IPS-20b (cell line): Measurements from ENCODE around the gene PRKCQ.
"Not testable (repeated sequence)": the region's sequence is repeated elsewhere in the genome, so short reads cannot be mapped to it uniquely, and the experiment has no call there.

ENCODE experiments used
- H3K27ac ChIP-seq: one replicate; pipeline ENCODE4 v1.5.1; 2013; ENCODE audit warnings: low read length
- H3K27me3 ChIP-seq: 2 replicates; pipeline ENCODE4 v1.6.1; 2013; ENCODE audit warnings: mild to moderate bottlenecking, low read length, inconsistent platforms; ENCODE audit not compliant: insufficient read depth
- H3K36me3 ChIP-seq: 2 replicates; pipeline ENCODE4 v1.6.1; 2013; ENCODE audit warnings: low read depth, mild to moderate bottlenecking, inconsistent platforms, low read length, moderate library complexity; ENCODE audit not compliant: insufficient read depth
- H3K4me1 ChIP-seq: 2 replicates; pipeline ENCODE4 v1.6.1; 2013; ENCODE audit warnings: mild to moderate bottlenecking, control low read depth, inconsistent platforms, low read length, moderate library complexity; ENCODE audit not compliant: insufficient read depth
- H3K4me3 ChIP-seq: 2 replicates; pipeline ENCODE4 v1.5.1; 2013; ENCODE audit warnings: mild to moderate bottlenecking, low read length, inconsistent platforms
- H3K9ac ChIP-seq: 2 replicates; pipeline ENCODE4 v1.6.1; 2013; ENCODE audit warnings: low read depth, mild to moderate bottlenecking, inconsistent platforms, low read length, moderate library complexity
- H3K9me3 ChIP-seq: 2 replicates; pipeline ENCODE4 v1.6.1; 2013; ENCODE audit warnings: mild to moderate bottlenecking, low read depth, low read length, inconsistent platforms; ENCODE audit not compliant: insufficient read depth

PRKCQ gene

GRCh38 chr10:6463366-6463765 is 116.7 kb downstream of the PRKCQ start:
- Histone ChIP-seq H3K9ac (no peak overlapping the region), H3K9me3 (no peaks in the 10 kb centered on the region), H3K36me3 (no peaks in the 10 kb centered on the region), H3K27me3 (no peaks in the 10 kb centered on the region), H3K27ac (no peak overlapping the region), H3K4me3 (no peak overlapping the region), H3K4me1 (0 out of 2 replicates have a peak, but pooled peaks cover 2% of the 10 kb centered on the region)

- Histone ChIP-seq H3K4me1 (0 out of 2 replicates have a peak, but pooled peaks cover 2% of the 10 kb centered on the region), H3K9ac (no peak overlapping the region), H3K9me3 (no peaks in the 10 kb centered on the region), H3K27ac (no peak overlapping the region), H3K4me3 (no peak overlapping the region), H3K27me3 (no peaks in the 10 kb centered on the region), H3K36me3 (no peaks in the 10 kb centered on the region)
Observed at GRCh38 chr10:6461961-6462360, 118.1 kb downstream of the PRKCQ start.

GRCh38 chr10:6460861-6461409 is 119.1 kb downstream of the PRKCQ start:
- Histone ChIP-seq H3K9ac (no peak overlapping the region), H3K9me3 (no peaks in the 10 kb centered on the region), H3K27ac (no peak overlapping the region), H3K27me3 (no peaks in the 10 kb centered on the region), H3K4me1 (no peaks in the 10 kb centered on the region), H3K36me3 (peaks cover 8% of the 10 kb centered on the region; the same call in 1 of the 2 replicates), H3K4me3 (no peak overlapping the region)

GRCh38 chr10:6458814-6459213 is 121.3 kb downstream of the PRKCQ start:
- Histone ChIP-seq H3K4me3 (no peak overlapping the region), H3K4me1 (no peaks in the 10 kb centered on the region), H3K9me3 (no peaks in the 10 kb centered on the region), H3K27me3 (no peaks in the 10 kb centered on the region), H3K36me3 (peaks cover 13% of the 10 kb centered on the region; the same call in 1 of the 2 replicates), H3K9ac (no peak overlapping the region), H3K27ac (no peak overlapping the region)

- no peaks in the 10 kb centered on the region for H3K27me3 ChIP-seq
- H3K4me3 ChIP-seq: no peak overlapping the region
- no peaks in the 10 kb centered on the region for H3K9me3 ChIP-seq
- no peak overlapping the region for H3K27ac ChIP-seq
- no peaks in the 10 kb centered on the region for H3K4me1 ChIP-seq
- peaks cover 13% of the 10 kb centered on the region; the same call in 1 of the 2 replicates for H3K36me3 ChIP-seq
- no peak overlapping the region for H3K9ac ChIP-seq
Observed at GRCh38 chr10:6457376-6457775, 122.7 kb downstream of the PRKCQ start.

- Histone ChIP-seq H3K27me3 (no peaks in the 10 kb centered on the region), H3K9me3 (no peaks in the 10 kb centered on the region), H3K9ac (no peak overlapping the region), H3K36me3 (peaks cover 13% of the 10 kb centered on the region; the same call in 1 of the 2 replicates), H3K27ac (no peak overlapping the region), H3K4me3 (no peak overlapping the region), H3K4me1 (no peaks in the 10 kb centered on the region)
Observed at GRCh38 chr10:6456067-6456466, 124.0 kb downstream of the PRKCQ start.

GRCh38 chr10:6455592-6455991 is 124.5 kb downstream of the PRKCQ start:
- Histone ChIP-seq H3K27me3 (no peaks in the 10 kb centered on the region), H3K9ac (no peak overlapping the region), H3K9me3 (no peaks in the 10 kb centered on the region), H3K36me3 (peaks cover 13% of the 10 kb centered on the region; the same call in 1 of the 2 replicates), H3K4me3 (no peak overlapping the region), H3K27ac (no peak overlapping the region), H3K4me1 (no peaks in the 10 kb centered on the region)

GRCh38 chr10:6446711-6447110 is 133.4 kb downstream of the PRKCQ start:
- no peaks in the 10 kb centered on the region for H3K27me3 ChIP-seq
- no peak overlapping the region for H3K27ac ChIP-seq
- no peaks in the 10 kb centered on the region for H3K36me3 ChIP-seq
- no peak overlapping the region for H3K9ac ChIP-seq
- H3K4me1 ChIP-seq: no peaks in the 10 kb centered on the region
- no peaks in the 10 kb centered on the region for H3K9me3 ChIP-seq
- H3K4me3 ChIP-seq: no peak overlapping the region

GRCh38 chr10:6445671-6446316 is 134.3 kb downstream of the PRKCQ start:
- Histone ChIP-seq H3K4me1 (no peaks in the 10 kb centered on the region), H3K36me3 (no peaks in the 10 kb centered on the region), H3K4me3 (no peak overlapping the region), H3K27me3 (no peaks in the 10 kb centered on the region), H3K9ac (no peak overlapping the region), H3K9me3 (no peaks in the 10 kb centered on the region), H3K27ac (no peak overlapping the region)

- H3K36me3 ChIP-seq, H3K4me3 ChIP-seq, H3K9ac ChIP-seq, H3K27ac ChIP-seq, H3K27me3 ChIP-seq, H3K4me1 ChIP-seq, H3K9me3 ChIP-seq: not testable (repeated sequence)
Observed at GRCh38 chr10:6439875-6440274, 140.2 kb downstream of the PRKCQ start.

GRCh38 chr10:6431861-6432260 is 148.2 kb downstream of the PRKCQ start:
- Histone ChIP-seq H3K36me3 (no peaks in the 10 kb centered on the region), H3K27me3 (no peaks in the 10 kb centered on the region), H3K9ac (no peak overlapping the region)

GRCh38 chr10:6431186-6431585 is 148.9 kb downstream of the PRKCQ start:
- Histone ChIP-seq H3K9ac (no peak overlapping the region), H3K9me3 (no peaks in the 10 kb centered on the region), H3K27me3 (no peaks in the 10 kb centered on the region), H3K27ac (no peak overlapping the region), H3K36me3 (no peaks in the 10 kb centered on the region), H3K4me3 (no peak overlapping the region), H3K4me1 (no peaks in the 10 kb centered on the region)

More at GRCh38 chr10:6431861-6432260, 148.2 kb downstream of the PRKCQ start:
- Histone ChIP-seq H3K27ac (no peak overlapping the region), H3K4me1 (no peaks in the 10 kb centered on the region), H3K4me3 (no peak overlapping the region), H3K9me3 (no peaks in the 10 kb centered on the region)
